K562 (cell line): ENCODE measurements around the gene HOXB5. TPM values are rescaled to one million over a fixed set of nuclear protein-coding genes. Genes with fewer than 3 reads are reported as not detected.

ENCODE experiments used
- BCOR ChIP-seq: fragments of 450-650 bp; IDR thresholded peaks from 2 replicates; pipeline ENCODE4 v1.6.1; 2016
- BHLHE40 ChIP-seq: IDR thresholded peaks from 2 replicates; pipeline ENCODE4 v1.6.1; 2011; ENCODE audit warnings: low read length, improper control_type of control experiment
- DPF2 ChIP-seq: fragments of 450-650 bp; IDR thresholded peaks from 2 replicates; pipeline ENCODE4 v1.6.1; 2016
- ESRRA ChIP-seq: fragments of 450-650 bp; IDR thresholded peaks from 2 replicates; pipeline ENCODE4 v1.6.1; 2014; ENCODE audit warnings: low read depth, mild to moderate bottlenecking, moderate library complexity, borderline replicate concordance
- FOXA1 ChIP-seq: fragments of 450-650 bp; IDR thresholded peaks from 2 replicates; pipeline ENCODE4 v1.6.1; 2016; ENCODE audit warnings: mild to moderate bottlenecking, borderline replicate concordance
- LCOR ChIP-seq: sonication (generic); formaldehyde crosslinking; IDR thresholded peaks from 2 replicates; pipeline ENCODE4 v1.8.0; 2022; ENCODE audit warnings: mild to moderate bottlenecking, missing genetic modification reagents
- NR1H2 ChIP-seq: sonication (generic); formaldehyde crosslinking; IDR thresholded peaks from 2 replicates; pipeline ENCODE4 v1.4.0; 2020; ENCODE audit warnings: mild to moderate bottlenecking, missing genetic modification reagents
- PCBP1 ChIP-seq: fragments of 200-400 bp; formaldehyde crosslinking; IDR thresholded peaks from 2 replicates; pipeline ENCODE4 v1.6.1; 2018; ENCODE audit warnings: mild to moderate bottlenecking, low read depth, low read length; ENCODE audit not compliant: poor library complexity, severe bottlenecking
- RAD21 ChIP-seq, 2 experiments: fragments of 250-450 bp in 1 of 2; fragments of 450-650 bp in 1 of 2; sonication (Bioruptor Pico) in 1 of 2; formaldehyde crosslinking in 1 of 2; IDR thresholded peaks in 1 of 2; conservative IDR thresholded peaks in 1 of 2; 2 replicates each; pipeline versions ENCODE4 v1.4.0 to v1.8.0; 2020 to 2022; ENCODE audit warnings: mild to moderate bottlenecking in 2 of 2, moderate library complexity in 1 of 2
- RB1 ChIP-seq: fragments of 450-650 bp; IDR thresholded peaks from 2 replicates; pipeline ENCODE4 v1.6.1; 2017; ENCODE audit warnings: low read depth, mild to moderate bottlenecking
- RNF2 ChIP-seq: sonication (generic); IDR thresholded peaks from 2 replicates; pipeline ENCODE4 v1.6.1; 2016
- RUNX1 ChIP-seq: sonication (generic); IDR thresholded peaks from 2 replicates; pipeline ENCODE4 v1.6.1; 2016; ENCODE audit warnings: antibody characterized with exemption, low read depth
- TARDBP ChIP-seq: fragments of 450-650 bp; IDR thresholded peaks from 2 replicates; pipeline ENCODE4 v1.6.1; 2016
- WHSC1 ChIP-seq: IDR thresholded peaks from one replicate; pipeline ENCODE4 v1.6.1; 2012; ENCODE audit warnings: low read length, control low read depth, inconsistent platforms
- XRCC5 ChIP-seq: fragments of 200-400 bp; formaldehyde crosslinking; IDR thresholded peaks from 2 replicates; pipeline ENCODE4 v1.6.1; 2017; ENCODE audit warnings: low read depth, mild to moderate bottlenecking, low read length
- ZNF436 ChIP-seq: fragments of 250-450, 450-650 bp; sonication (Bioruptor Pico); formaldehyde crosslinking; IDR thresholded peaks from 2 replicates; pipeline ENCODE4 v1.7.0; 2020; ENCODE audit warnings: mild to moderate bottlenecking
- ZNF695 ChIP-seq: fragments of 450-650 bp; formaldehyde crosslinking; IDR thresholded peaks from 2 replicates; pipeline ENCODE4 v1.4.0; 2020; ENCODE audit warnings: mild to moderate bottlenecking, moderate library complexity
- polyA plus RNA-seq, 8 experiments: library from polyadenylated mRNA; depleted of rRNA in 4 of 8; stranded (reverse) in 5 of 8; unstranded in 3 of 8; fragments of >200 nt; fragmentation: Nextera tagmentation in 2 of 8; fragmentation: Illumina TruSeq in 1 of 8; extraction: Ambion mirVana in 2 of 8; extraction: Trizol in 1 of 8; gene quantifications; 2 replicates each; pipeline versions ENCODE4 v1.2.1 to v1.2.3, GENCODE V29; 2011 to 2014; ENCODE audit warnings: inconsistent platforms in 1 of 8, missing spikeins in 1 of 8
- total RNA-seq, 7 experiments: library from RNA; depleted of rRNA in 6 of 7; stranded (reverse); fragments of >200 nt in 6 of 7; fragmentation: Illumina TruSeq in 2 of 7; extraction: Trizol in 2 of 7; gene quantifications; 2 replicates each; pipeline versions ENCODE4 v1.2.1 to v1.2.3, GENCODE V29; 2011 to 2021; ENCODE audit warnings: low replicate concordance in 1 of 7
- TF ChIP-seq, protein P1 (sequence below): fragments of 450-650 bp; IDR thresholded peaks from 2 replicates; pipeline ENCODE4 v1.6.1; 2017; ENCODE audit warnings: mild to moderate bottlenecking, moderate library complexity
- TF ChIP-seq, protein P2 (sequence below): fragments of 250-450 bp; sonication (Bioruptor Pico); IDR thresholded peaks from 2 replicates; pipeline ENCODE4 v1.5.0; 2021
- TF ChIP-seq, protein P3 (sequence below): sonication (generic); formaldehyde crosslinking; IDR thresholded peaks from 2 replicates; pipeline ENCODE4 v1.8.0; 2023; ENCODE audit warnings: mild to moderate bottlenecking, missing genetic modification reagents
- TF ChIP-seq, protein P4 (sequence below): fragments of 250-450 bp; sonication (Bioruptor Pico); IDR thresholded peaks from 2 replicates; pipeline ENCODE4 v1.5.0; 2021
- TF ChIP-seq, protein P5 (sequence below): sonication (generic); formaldehyde crosslinking; IDR thresholded peaks from 2 replicates; pipeline ENCODE4 v1.8.0; 2022; ENCODE audit warnings: missing genetic modification reagents, mild to moderate bottlenecking, borderline replicate concordance

HOXB5 gene
- total and polyA plus RNA-seq, 9 of the 15 experiments (the other 6 are each of a cell fraction or from before 2014, with no cell fraction given) = 0.24 to 2.7 (median 0.65) TPM

DNA sequence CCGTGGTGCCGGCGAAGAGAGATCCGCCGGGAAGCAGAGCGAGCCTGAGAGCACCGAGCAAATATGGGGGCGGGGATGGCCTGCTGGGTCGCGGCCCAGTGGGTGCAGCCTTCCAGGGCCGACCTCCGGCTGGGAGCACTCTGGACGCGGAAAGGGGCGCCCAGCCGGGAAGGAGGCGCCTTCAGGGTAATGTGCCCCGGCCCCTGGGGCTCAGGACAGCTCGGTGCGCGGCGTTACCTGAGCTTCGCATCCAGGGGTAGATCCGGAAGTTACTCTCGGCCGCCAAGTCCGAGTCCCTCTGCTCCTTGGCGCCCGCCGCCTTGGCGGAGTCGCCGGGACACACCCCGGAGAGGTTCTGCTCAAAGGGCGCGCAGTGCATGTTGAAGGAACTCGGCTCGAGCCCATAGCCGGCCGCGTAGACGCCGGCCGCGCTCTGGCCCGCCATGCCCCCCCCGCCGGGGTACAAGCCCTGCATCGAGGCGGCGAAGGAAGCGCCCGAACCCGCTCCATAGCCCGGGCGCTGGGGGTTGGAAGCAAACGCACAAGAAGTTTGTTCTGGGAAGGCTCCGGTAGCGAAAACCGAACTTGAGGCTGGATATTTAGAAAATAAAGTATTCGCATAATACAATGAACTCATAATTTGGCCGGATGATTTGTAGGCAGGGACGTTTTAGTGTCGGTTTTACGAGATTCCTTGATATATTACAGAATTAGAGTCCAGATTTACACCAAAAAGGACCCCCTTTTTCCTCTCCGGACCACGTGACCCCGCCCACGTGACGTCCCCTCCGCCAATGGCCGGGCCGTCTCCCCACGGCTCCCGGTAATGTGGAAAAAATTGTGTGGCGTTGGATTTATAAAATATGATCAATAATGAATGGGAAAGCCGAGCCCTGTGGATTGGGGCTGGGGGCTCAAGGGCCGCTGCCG lies 17.0 kb upstream of the HOXB5 start, which contains the start of gene HOXB7 (continued):
- TF ChIP-seq ZNF695 (no peak), ZNF436 (no peak), LCOR (no peak; the same call in 1 of the 2 replicates), ESRRA (no peak), RAD21 (CRISPR knock-in tag; conservative IDR thresholded peaks at IDR 0.05 in 1 of 2, IDR thresholded peaks at IDR 0.05 in 1 of 2) (no peak), BHLHE40 (no peak), BCOR (no peak), PCBP1 (peak; percentile 79), RNF2 (no peak), RUNX1 (no peak), NR1H2 (CRISPR knock-in tag) (no peak), FOXA1 (no peak), WHSC1 (no peak), TARDBP (no peak), XRCC5 (no peak), DPF2 (no peak), RB1 (peak; percentile 45; the same call in 1 of the 2 replicates)
- TF ChIP-seq, protein P1, sequence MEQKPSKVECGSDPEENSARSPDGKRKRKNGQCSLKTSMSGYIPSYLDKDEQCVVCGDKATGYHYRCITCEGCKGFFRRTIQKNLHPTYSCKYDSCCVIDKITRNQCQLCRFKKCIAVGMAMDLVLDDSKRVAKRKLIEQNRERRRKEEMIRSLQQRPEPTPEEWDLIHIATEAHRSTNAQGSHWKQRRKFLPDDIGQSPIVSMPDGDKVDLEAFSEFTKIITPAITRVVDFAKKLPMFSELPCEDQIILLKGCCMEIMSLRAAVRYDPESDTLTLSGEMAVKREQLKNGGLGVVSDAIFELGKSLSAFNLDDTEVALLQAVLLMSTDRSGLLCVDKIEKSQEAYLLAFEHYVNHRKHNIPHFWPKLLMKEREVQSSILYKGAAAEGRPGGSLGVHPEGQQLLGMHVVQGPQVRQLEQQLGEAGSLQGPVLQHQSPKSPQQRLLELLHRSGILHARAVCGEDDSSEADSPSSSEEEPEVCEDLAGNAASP = no peak
- TF ChIP-seq, protein P2, sequence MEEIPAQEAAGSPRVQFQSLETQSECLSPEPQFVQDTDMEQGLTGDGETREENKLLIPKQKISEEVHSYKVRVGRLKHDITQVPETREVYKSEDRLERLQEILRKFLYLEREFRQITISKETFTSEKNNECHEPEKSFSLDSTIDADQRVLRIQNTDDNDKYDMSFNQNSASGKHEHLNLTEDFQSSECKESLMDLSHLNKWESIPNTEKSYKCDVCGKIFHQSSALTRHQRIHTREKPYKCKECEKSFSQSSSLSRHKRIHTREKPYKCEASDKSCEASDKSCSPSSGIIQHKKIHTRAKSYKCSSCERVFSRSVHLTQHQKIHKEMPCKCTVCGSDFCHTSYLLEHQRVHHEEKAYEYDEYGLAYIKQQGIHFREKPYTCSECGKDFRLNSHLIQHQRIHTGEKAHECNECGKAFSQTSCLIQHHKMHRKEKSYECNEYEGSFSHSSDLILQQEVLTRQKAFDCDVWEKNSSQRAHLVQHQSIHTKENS (CRISPR knock-in tag) = no peak
- TF ChIP-seq, protein P3, sequence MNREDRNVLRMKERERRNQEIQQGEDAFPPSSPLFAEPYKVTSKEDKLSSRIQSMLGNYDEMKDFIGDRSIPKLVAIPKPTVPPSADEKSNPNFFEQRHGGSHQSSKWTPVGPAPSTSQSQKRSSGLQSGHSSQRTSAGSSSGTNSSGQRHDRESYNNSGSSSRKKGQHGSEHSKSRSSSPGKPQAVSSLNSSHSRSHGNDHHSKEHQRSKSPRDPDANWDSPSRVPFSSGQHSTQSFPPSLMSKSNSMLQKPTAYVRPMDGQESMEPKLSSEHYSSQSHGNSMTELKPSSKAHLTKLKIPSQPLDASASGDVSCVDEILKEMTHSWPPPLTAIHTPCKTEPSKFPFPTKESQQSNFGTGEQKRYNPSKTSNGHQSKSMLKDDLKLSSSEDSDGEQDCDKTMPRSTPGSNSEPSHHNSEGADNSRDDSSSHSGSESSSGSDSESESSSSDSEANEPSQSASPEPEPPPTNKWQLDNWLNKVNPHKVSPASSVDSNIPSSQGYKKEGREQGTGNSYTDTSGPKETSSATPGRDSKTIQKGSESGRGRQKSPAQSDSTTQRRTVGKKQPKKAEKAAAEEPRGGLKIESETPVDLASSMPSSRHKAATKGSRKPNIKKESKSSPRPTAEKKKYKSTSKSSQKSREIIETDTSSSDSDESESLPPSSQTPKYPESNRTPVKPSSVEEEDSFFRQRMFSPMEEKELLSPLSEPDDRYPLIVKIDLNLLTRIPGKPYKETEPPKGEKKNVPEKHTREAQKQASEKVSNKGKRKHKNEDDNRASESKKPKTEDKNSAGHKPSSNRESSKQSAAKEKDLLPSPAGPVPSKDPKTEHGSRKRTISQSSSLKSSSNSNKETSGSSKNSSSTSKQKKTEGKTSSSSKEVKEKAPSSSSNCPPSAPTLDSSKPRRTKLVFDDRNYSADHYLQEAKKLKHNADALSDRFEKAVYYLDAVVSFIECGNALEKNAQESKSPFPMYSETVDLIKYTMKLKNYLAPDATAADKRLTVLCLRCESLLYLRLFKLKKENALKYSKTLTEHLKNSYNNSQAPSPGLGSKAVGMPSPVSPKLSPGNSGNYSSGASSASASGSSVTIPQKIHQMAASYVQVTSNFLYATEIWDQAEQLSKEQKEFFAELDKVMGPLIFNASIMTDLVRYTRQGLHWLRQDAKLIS (CRISPR knock-in tag) = no peak
- TF ChIP-seq, protein P4, sequence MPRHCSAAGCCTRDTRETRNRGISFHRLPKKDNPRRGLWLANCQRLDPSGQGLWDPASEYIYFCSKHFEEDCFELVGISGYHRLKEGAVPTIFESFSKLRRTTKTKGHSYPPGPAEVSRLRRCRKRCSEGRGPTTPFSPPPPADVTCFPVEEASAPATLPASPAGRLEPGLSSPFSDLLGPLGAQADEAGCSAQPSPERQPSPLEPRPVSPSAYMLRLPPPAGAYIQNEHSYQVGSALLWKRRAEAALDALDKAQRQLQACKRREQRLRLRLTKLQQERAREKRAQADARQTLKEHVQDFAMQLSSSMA (CRISPR knock-in tag) = no peak
- TF ChIP-seq, protein P5, sequence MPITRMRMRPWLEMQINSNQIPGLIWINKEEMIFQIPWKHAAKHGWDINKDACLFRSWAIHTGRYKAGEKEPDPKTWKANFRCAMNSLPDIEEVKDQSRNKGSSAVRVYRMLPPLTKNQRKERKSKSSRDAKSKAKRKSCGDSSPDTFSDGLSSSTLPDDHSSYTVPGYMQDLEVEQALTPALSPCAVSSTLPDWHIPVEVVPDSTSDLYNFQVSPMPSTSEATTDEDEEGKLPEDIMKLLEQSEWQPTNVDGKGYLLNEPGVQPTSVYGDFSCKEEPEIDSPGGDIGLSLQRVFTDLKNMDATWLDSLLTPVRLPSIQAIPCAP (CRISPR knock-in tag) = no peak
